Adrenal gland (tissue), 5 donors: ENCODE data around the gene XDH.

Experiments
- CTCF ChIP-seq, 6 experiments: fragments of 450-650 bp in 4 of 6; fragments of 200-600 bp in 2 of 6; sonication (generic) in 1 of 6; IDR thresholded peaks; 1 replicate in 5 of 6; 2 replicates in 1 of 6; pipeline versions ENCODE4 v1.5.1 to v1.8.0; 2016 to 2021; ENCODE audit warnings: antibody characterized with exemption in 6 of 6, mild to moderate bottlenecking in 2 of 6, moderate library complexity in 1 of 6
- POLR2A ChIP-seq, 2 donors: fragments of 450-650 bp; IDR thresholded peaks; one replicate each; pipeline ENCODE4 v1.6.1; 2017; ENCODE audit warnings: antibody characterized with exemption in 2 of 2, mild to moderate bottlenecking in 2 of 2, moderate library complexity in 1 of 2
- donor health status: DM: no; HTN: no; CAD: no.

- TF ChIP-seq CTCF (IDR thresholded peaks at IDR 0.05) (no peak), POLR2A (IDR thresholded peaks at IDR 0.05) (no peak)
Measured at GRCh38 chr2:31386648-31387047, 27.9 kb downstream of the XDH start.
